IPS-18c (cell line): ENCODE measurements around the gene SND1.

Experiments
- H3K4me3 ChIP-seq: 2 replicates; pipeline ENCODE4 v1.7.0; 2013; ENCODE audit warnings: low read depth, mild to moderate bottlenecking, low read length, moderate library complexity; ENCODE audit not compliant: insufficient read depth
- H3K9me3 ChIP-seq: one replicate; pipeline ENCODE4 v1.6.1; 2013; ENCODE audit warnings: mild to moderate bottlenecking, low read length, moderate library complexity; ENCODE audit not compliant: control insufficient read depth, insufficient read depth

Gene SND1

GRCh38 chr7:127928852-127929251, 276.9 kb downstream of the SND1 start:
- no peaks in the 10 kb centered on the region for H3K9me3 ChIP-seq
- no peak overlapping the region for H3K4me3 ChIP-seq

GRCh38 chr7:127930341-127931328, 278.6 kb downstream of the SND1 start:
- Histone ChIP-seq H3K9me3 (no peaks in the 10 kb centered on the region), H3K4me3 (no peak overlapping the region)

DNA sequence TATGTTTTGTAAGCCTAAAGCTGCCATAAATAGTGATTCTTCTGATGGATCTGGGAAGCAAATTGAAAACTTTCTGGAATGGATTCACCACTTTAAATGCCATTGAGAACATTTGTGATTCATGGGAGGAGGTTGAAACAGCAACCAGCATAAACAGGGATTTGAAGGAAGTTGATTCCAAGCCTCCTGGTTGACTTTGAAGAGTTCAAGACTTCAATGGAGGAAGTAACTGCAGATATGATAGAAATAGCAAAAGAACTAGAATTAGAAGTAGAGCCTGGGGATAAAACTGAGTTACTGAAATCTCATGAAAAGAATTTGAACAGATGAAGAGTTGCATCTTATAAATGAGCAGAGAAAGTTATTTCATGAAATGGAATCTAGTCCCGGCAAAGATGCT, 280.1 kb downstream of the SND1 start:
- no peak overlapping the region for H3K4me3 ChIP-seq
- H3K9me3 ChIP-seq = no peaks in the 10 kb centered on the region

GRCh38 chr7:127932496-127932895, 280.5 kb downstream of the SND1 start:
- H3K4me3 ChIP-seq = no peak overlapping the region
- H3K9me3 ChIP-seq = no peaks in the 10 kb centered on the region

GRCh38 chr7:127933146-127933545, 281.2 kb downstream of the SND1 start:
- H3K9me3 ChIP-seq = no peaks in the 10 kb centered on the region
- no peak overlapping the region for H3K4me3 ChIP-seq

DNA sequence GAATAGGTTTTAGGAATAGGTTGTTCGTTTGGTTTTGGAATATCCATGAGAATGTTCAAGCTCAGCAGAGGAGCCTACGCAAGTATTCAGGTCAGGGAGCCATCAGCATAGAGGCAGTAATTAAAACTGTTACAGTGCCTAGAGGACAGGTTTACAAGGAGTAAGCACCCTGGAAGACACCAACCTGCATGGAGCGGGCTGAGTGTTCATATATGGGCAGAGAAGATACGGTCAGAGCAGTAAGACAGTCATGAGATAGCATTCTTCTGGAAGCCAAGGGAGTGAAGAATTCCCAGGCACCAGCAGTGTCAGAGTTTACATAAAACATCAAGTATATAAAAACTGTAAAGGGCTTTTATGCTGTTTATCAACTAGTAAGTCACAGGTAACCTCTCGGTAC, 282.7 kb downstream of the SND1 start:
- Histone ChIP-seq H3K9me3 (no peaks in the 10 kb centered on the region), H3K4me3 (no peak overlapping the region)

GRCh38 chr7:127935847-127936376, 283.9 kb downstream of the SND1 start:
- Histone ChIP-seq H3K4me3 (no peak overlapping the region), H3K9me3 (no peaks in the 10 kb centered on the region)

DNA sequence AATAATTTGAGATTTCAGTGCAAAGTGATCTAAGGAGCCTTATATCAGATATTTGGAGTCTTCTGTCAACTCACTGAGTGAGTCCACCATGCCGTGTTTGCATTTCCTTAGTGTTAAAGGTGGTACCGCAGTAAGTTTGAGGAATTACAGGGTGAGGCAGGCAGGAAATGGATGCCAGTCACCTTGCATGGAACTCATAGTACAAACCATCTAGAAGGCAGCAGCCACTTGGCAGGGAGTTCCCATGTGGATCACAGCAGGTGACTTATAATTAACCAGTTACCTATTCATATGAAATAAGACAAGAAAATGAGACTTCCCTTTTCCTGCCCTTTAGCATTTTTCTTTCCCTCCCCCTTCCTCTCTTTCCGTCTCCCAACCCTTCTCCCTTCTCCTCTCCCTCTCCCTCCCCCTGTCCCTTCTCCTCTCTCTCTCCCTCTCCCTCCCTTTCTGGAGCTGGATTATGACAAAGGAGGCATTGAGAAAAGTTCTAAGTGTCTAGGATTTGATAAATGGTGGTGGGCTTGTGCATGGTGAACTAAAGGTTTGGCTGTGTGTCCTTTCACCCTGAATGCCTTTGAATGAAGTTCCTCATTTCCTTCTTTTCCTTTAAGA, 285.2 kb downstream of the SND1 start:
- Histone ChIP-seq H3K4me3 (no peak overlapping the region), H3K9me3 (no peaks in the 10 kb centered on the region)

GRCh38 chr7:127938588-127938987, 286.6 kb downstream of the SND1 start:
- H3K9me3 ChIP-seq = no peaks in the 10 kb centered on the region
- no peak overlapping the region for H3K4me3 ChIP-seq

GRCh38 chr7:127940381-127941160, 288.6 kb downstream of the SND1 start:
- no peak overlapping the region for H3K4me3 ChIP-seq

DNA sequence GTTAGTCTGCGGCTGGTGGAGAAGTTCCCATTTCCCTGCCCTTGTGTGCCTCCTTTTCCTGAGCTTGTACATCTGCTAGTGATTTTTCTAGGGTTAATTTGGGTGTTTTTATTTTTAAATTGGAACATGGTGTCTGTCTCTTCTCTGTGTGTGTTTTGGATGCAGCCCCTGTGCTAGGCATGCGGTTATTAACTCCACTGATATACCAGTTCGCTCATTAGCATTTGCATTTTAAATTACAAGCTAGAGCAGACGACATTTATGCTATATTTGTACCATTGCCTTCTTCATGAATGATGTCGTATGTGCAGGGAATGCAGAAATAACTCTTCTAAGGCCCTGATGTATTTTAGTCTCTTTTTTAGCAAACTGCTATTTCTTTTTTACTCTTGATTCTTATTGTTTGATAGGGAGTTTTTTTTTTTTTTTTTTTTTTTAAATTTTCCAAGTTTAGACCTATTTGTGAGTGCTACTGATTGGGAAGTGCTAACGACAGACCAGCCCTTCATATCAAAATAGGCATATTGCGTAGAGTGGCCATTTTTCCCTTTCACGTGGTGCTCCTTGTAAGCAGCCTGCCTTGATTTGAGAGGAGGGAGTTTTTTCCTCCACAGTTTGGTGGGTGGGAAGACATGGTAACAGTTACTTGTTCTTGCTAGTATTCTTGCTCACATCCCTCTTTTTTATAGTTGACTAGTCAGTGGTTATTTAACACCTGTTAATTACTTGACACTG, 289.6 kb downstream of the SND1 start:
- no peak overlapping the region for H3K4me3 ChIP-seq
- no peaks in the 10 kb centered on the region for H3K9me3 ChIP-seq

More at GRCh38 chr7:127940381-127941160, 288.6 kb downstream of the SND1 start:
- H3K9me3 ChIP-seq = no peaks in the 10 kb centered on the region

DNA sequence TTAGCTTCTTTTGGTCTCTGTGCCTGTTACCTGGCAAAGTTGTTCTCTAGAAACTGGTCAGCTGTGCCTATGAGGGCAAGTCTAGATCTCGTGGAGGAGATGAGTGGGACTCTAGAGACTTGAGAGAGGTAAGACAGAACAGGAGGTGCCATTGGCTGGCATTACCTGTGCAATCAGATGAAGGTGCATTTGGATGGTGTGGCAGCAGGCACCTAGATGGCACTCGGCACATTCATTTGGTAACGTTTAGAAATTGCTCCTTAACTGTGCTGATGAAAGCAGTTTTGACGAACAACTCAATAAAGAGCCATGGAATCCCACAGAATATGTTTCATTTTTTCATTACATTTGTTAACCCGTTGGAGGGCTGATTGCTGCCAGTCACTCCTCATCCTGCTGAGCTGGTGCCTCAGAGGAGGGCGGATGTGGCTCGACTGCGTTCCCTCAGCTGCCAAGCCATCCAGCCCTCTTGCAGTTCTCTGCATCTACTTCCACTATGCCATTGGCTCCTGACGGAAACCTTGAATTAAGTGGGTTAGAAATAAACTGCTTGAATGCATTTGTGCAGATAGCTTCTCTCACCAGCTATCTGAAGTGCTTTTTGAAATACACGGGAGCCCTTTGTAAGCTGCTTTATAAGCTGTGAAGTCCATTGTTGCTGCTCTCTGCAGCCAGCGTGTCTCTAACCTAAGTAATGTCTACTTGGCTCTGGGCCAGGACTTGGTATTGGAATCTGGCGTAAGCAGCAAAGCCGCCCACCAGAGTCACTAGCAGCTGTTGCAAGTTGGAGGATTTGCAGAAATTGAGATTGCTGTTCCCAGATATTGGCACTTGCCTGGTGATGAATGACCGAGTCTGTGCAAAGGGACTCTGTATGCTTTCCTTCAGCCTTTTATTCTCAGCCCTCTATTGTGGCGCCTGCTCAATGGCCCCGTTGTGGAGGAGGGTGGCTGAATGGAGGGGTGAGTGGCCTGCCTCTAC, 291.8 kb downstream of the SND1 start:
- Histone ChIP-seq H3K4me3 (no peak overlapping the region), H3K9me3 (no peaks in the 10 kb centered on the region)

DNA sequence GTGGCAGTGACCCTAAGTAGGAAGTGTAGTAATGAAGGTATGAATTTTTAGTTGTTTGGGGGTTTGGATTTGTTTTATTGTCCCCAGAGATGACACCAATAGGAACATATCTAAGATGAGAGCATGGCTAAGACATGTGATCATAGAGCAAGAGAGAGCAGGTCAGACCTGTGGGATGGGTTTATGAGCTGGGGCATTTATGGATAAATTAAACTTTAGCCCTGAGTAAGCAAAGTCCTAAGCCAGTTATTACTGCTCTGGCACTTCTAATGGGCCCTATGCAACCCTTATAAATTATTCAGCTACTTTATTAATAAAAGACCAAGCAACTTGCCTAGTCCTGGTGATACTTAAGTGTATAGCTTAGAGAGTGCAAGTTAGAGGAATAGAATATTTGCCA, 294.1 kb downstream of the SND1 start:
- Histone ChIP-seq H3K9me3 (no peaks in the 10 kb centered on the region), H3K4me3 (no peak overlapping the region)

GRCh38 chr7:127946847-127947246, 294.9 kb downstream of the SND1 start:
- Histone ChIP-seq H3K4me3 (no peak overlapping the region), H3K9me3 (no peaks in the 10 kb centered on the region)

- Histone ChIP-seq H3K4me3 (no peak overlapping the region), H3K9me3 (no peaks in the 10 kb centered on the region)
Measured at GRCh38 chr7:127948312-127948711, 296.3 kb downstream of the SND1 start.

GRCh38 chr7:127948930-127949329, 296.9 kb downstream of the SND1 start:
- H3K4me3 ChIP-seq = no peak overlapping the region
- H3K9me3 ChIP-seq = no peaks in the 10 kb centered on the region
